SK-N-SH (cell line): Measurements from ENCODE around the gene CTTN. TPM values are rescaled to one million over a fixed set of nuclear protein-coding genes. Genes with fewer than 3 reads are reported as not detected.

Source experiments
- CTCF ChIA-PET: fragments of 300-600, 350-600 bp; formaldehyde crosslinking; extraction: SDS; loops from one replicate; lab custom pipeline; 2021; lab: Yijun Ruan, JAX
- POLR2A ChIA-PET: fragments of 350-600 bp; sonication (Branson Sonifier 250); formaldehyde crosslinking; extraction: SDS; loops from one replicate; lab custom pipeline; 2020; ENCODE audit warnings: antibody characterized with exemption, inconsistent platforms; lab: Yijun Ruan, JAX
- DNase-seq: peaks from one replicate; pipeline ENCODE4 v3.0.0; 2012
- H2AFZ ChIP-seq: fragments of 200-600 bp; sonication (generic); 2 replicates; pipeline ENCODE4 v1.8.1; 2016; ENCODE audit warnings: antibody characterized with exemption, mild to moderate bottlenecking, low read depth
- H3F3A ChIP-seq: fragments of 200-600 bp; sonication (generic); replicated peaks from 2 replicates; pipeline ENCODE3; 2016; ENCODE audit warnings: antibody characterized with exemption, mild to moderate bottlenecking; ENCODE audit not compliant: insufficient read depth
- H3K27ac ChIP-seq, 2 experiments: fragments of 200-500 bp in 1 of 2; fragments of 200-600 bp in 1 of 2; sonication (Bioruptor generic) in 1 of 2; sonication (generic), shearing (Covaris generic) in 1 of 2; 2 replicates each; pipeline versions ENCODE4 v1.5.1 to v1.6.1; 2014 to 2016; ENCODE audit warnings: low read depth in 2 of 2, inconsistent platforms in 1 of 2, low read length in 1 of 2, mild to moderate bottlenecking in 1 of 2, mixed read lengths in 1 of 2
- H3K27me3 ChIP-seq: fragments of 200-600 bp; sonication (generic), shearing (Covaris generic); 2 replicates; pipeline ENCODE4 v1.6.1; 2016; ENCODE audit warnings: mixed run types; ENCODE audit not compliant: insufficient read depth
- H3K36me3 ChIP-seq, 2 experiments: fragments of 200-500 bp in 1 of 2; fragments of 200-600 bp in 1 of 2; sonication (Bioruptor generic) in 1 of 2; sonication (generic) in 1 of 2; replicated peaks in 1 of 2; 2 replicates each; pipeline versions ENCODE3 to v1.5.1; 2014 to 2016; ENCODE audit warnings: low read length in 1 of 2, mild to moderate bottlenecking in 1 of 2; ENCODE audit not compliant: insufficient read depth in 2 of 2, control insufficient read depth in 1 of 2
- H3K4me1 ChIP-seq, 2 experiments: fragments of 200-500 bp in 1 of 2; fragments of 200-600 bp in 1 of 2; sonication (Bioruptor generic) in 1 of 2; sonication (generic), shearing (Covaris generic) in 1 of 2; 2 replicates each; pipeline versions ENCODE4 v1.5.1 to v1.6.1; 2014 to 2016; ENCODE audit warnings: low read depth in 1 of 2, low read length in 1 of 2, mixed run types in 1 of 2; ENCODE audit not compliant: insufficient read depth in 2 of 2, control insufficient read depth in 1 of 2
- H3K4me2 ChIP-seq: fragments of 200-600 bp; sonication (generic), shearing (Covaris generic); 2 replicates; pipeline ENCODE4 v1.6.1; 2017; ENCODE audit warnings: mixed run types
- H3K4me3 ChIP-seq, 2 experiments: fragments of 200-500 bp in 1 of 2; fragments of 200-600 bp in 1 of 2; sonication (Bioruptor generic) in 1 of 2; sonication (generic), shearing (Covaris generic) in 1 of 2; 2 replicates each; pipeline versions ENCODE4 v1.5.1 to v1.8.1; 2014 to 2016; ENCODE audit warnings: low read depth in 2 of 2, inconsistent platforms in 1 of 2, low read length in 1 of 2, mild to moderate bottlenecking in 1 of 2, mixed read lengths in 1 of 2, moderate library complexity in 1 of 2
- H3K79me2 ChIP-seq: fragments of 200-600 bp; sonication (generic); 2 replicates; pipeline ENCODE4 v1.8.1; 2017; ENCODE audit warnings: mild to moderate bottlenecking; ENCODE audit not compliant: insufficient read depth
- H3K9ac ChIP-seq: fragments of 200-600 bp; sonication (generic); 2 replicates; pipeline ENCODE4 v1.6.1; 2017; ENCODE audit warnings: mixed run types
- H3K9me2 ChIP-seq: fragments of 200-600 bp; sonication (generic); 2 replicates; pipeline ENCODE4 v1.6.1; 2017; ENCODE audit warnings: mixed run types
- H3K9me3 ChIP-seq: fragments of 200-600 bp; sonication (generic); 2 replicates; pipeline ENCODE4 v1.6.1; 2017; ENCODE audit warnings: mixed run types, mild to moderate bottlenecking, moderate library complexity
- H4K20me1 ChIP-seq: fragments of 200-600 bp; sonication (generic); 2 replicates; pipeline ENCODE4 v1.6.1; 2017; ENCODE audit warnings: mild to moderate bottlenecking, mixed run types; ENCODE audit not compliant: insufficient read depth
- ELF1 ChIP-seq: IDR thresholded peaks from 2 replicates; pipeline ENCODE4 v1.4.0; 2012
- EP300 ChIP-seq, 2 experiments: IDR thresholded peaks; 2 replicates each; pipeline versions ENCODE4 v1.4.0 to v1.6.1; 2012; ENCODE audit warnings: borderline replicate concordance in 1 of 2, low read depth in 1 of 2, low read length in 1 of 2
- EZH2phosphoT487 ChIP-seq: fragments of 200-600 bp; sonication (generic); IDR thresholded peaks from 2 replicates; pipeline ENCODE4 v1.6.1; 2017; ENCODE audit warnings: low read depth, mixed run types, mild to moderate bottlenecking, antibody characterized with exemption, moderate library complexity, borderline replicate concordance
- FOXJ3 ChIP-seq: sonication (generic); formaldehyde crosslinking; IDR thresholded peaks from 2 replicates; pipeline ENCODE4 v1.5.1; 2020; ENCODE audit warnings: mild to moderate bottlenecking, missing genetic modification reagents
- GABPA ChIP-seq: IDR thresholded peaks from 2 replicates; pipeline ENCODE4 v1.4.0; 2012; ENCODE audit warnings: low read depth, mild to moderate bottlenecking
- IRF3 ChIP-seq: fragments of 150-350 bp; IDR thresholded peaks from 2 replicates; pipeline ENCODE4 v1.6.1; 2016; ENCODE audit warnings: mild to moderate bottlenecking, low read depth, low read length
- MXI1 ChIP-seq: IDR thresholded peaks from 2 replicates; pipeline ENCODE4 v1.6.1; 2012; ENCODE audit warnings: mild to moderate bottlenecking, low read depth, low read length, improper control_type of control experiment
- POLR2AphosphoS5 ChIP-seq: IDR thresholded peaks from 2 replicates; pipeline ENCODE4 v1.6.1; 2012; ENCODE audit warnings: low read depth, low read length
- RAD21 ChIP-seq: IDR thresholded peaks from 2 replicates; pipeline ENCODE4 v1.6.1; 2012; ENCODE audit warnings: mild to moderate bottlenecking, low read length
- RCOR1 ChIP-seq: fragments of 150-350 bp; IDR thresholded peaks from 2 replicates; pipeline ENCODE4 v1.6.1; 2017; ENCODE audit warnings: antibody characterized with exemption, low read length
- SMC3 ChIP-seq: IDR thresholded peaks from 2 replicates; pipeline ENCODE4 v1.6.1; 2012; ENCODE audit warnings: low read depth, low read length, improper control_type of control experiment
- TAF1 ChIP-seq: IDR thresholded peaks from 2 replicates; pipeline ENCODE4 v1.6.1; 2012; ENCODE audit warnings: low read depth, mild to moderate bottlenecking, low read length, moderate library complexity, borderline replicate concordance
- TEAD4 ChIP-seq: IDR thresholded peaks from 2 replicates; pipeline ENCODE4 v1.4.0; 2012; ENCODE audit warnings: mild to moderate bottlenecking, borderline replicate concordance; ENCODE audit not compliant: insufficient read depth
- USF1 ChIP-seq: IDR thresholded peaks from 2 replicates; pipeline ENCODE4 v1.4.0; 2012; ENCODE audit warnings: low read depth, borderline replicate concordance
- YY1 ChIP-seq: IDR thresholded peaks from 2 replicates; pipeline ENCODE4 v1.4.0; 2012; ENCODE audit warnings: low read depth, mild to moderate bottlenecking
- WGBS: methylation state at CpG from one replicate; pipeline ENCODE4 v1.1.6; 2017; ENCODE audit warnings: low lambda C conversion rate; 5-methylcytosine and 5-hydroxymethylcytosine counted together
- polyA plus RNA-seq, 3 experiments: library from polyadenylated mRNA; depleted of rRNA; stranded (reverse); fragments of >200 nt; gene quantifications; 2 replicates each; pipeline ENCODE4 v1.2.3, GENCODE V29; 2012
- TF ChIP-seq, protein P1 (sequence below): IDR thresholded peaks from 2 replicates; pipeline ENCODE4 v1.6.1; 2012; ENCODE audit warnings: mild to moderate bottlenecking, low read depth, low read length, moderate library complexity
- TF ChIP-seq, protein P2 (sequence below): IDR thresholded peaks from 2 replicates; pipeline ENCODE4; 2012
- TF ChIP-seq, protein P3 (sequence below): fragments of 150-350 bp; IDR thresholded peaks from 2 replicates; pipeline ENCODE4 v1.6.1; 2017; ENCODE audit warnings: antibody characterized with exemption, low read length, low read depth, borderline replicate concordance

The CTTN gene
- polyA plus RNA-seq, 1 of the 3 experiments (the other 2 are of a cell fraction): 243 TPM

DNA sequence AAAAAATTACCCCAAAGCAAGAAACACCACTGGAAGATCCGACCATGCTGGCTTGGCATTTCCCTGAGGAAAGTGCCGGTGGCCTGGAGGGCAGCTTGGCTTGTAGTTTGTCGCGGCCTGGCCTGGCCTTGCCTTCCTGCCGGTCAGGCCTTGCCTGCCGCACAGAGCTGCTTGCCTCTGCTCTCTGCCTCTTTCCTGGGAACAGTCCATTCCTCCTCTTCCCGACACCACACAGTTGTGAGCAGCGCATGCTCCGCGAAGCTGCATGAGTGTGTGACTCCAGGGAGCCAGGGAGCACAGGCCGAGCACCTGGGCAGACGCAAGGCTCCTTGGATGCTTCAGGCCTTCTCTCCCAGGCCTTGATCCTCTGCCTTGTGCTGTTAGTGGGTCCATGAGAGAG is 19.8 kb downstream of the CTTN start:
- Histone ChIP-seq H3K9me3 (no peaks in the 10 kb centered on the region), H3F3A (peaks cover 15% of the 10 kb centered on the region), H3K36me3 (peaks cover 67 to 85% of the 10 kb centered on the region in 2 experiments), H3K4me1 (no peaks in the 10 kb centered on the region; a peak in 1 of 4 replicates), H2AFZ (no peak overlapping the region), H4K20me1 (peaks cover 63% of the 10 kb centered on the region), H3K4me2 (no peak overlapping the region)
- DNase-seq: no peak
- CTCF ChIA-PET: interaction anchor here (1.3 kb wide), 1 partner anchor 10 kb away, joined by 4 read pairs; no protein-coding TSS in a partner anchor
- no peak for TF ChIP-seq TEAD4
- TF ChIP-seq SMC3: no peak
- TF ChIP-seq, all 33 proteins: peak for 0
- Histone ChIP-seq H3K79me2 (peaks cover 60% of the 10 kb centered on the region), H3K9me2 (no peaks in the 10 kb centered on the region), H3K27me3 (no peaks in the 10 kb centered on the region), H3K27ac (no peak overlapping the region; a peak in 1 of 4 replicates), H3K9ac (no peak overlapping the region), H3K4me3 (no peak overlapping the region)
- POLR2A ChIA-PET: no interaction called here
- 88% methylated on average over 11 of the region's 12 CpGs for WGBS

- Histone ChIP-seq H4K20me1 (peaks cover 70% of the 10 kb centered on the region), H3K36me3 (peaks cover 68 to 85% of the 10 kb centered on the region in 2 experiments), H3K27ac (peak overlapping the region in 1 of 2 experiments; percentile 44; a peak in 2 of 4 replicates), H3F3A (peaks cover 12% of the 10 kb centered on the region), H3K4me1 (no peaks in the 10 kb centered on the region; a peak in 1 of 4 replicates), H3K4me2 (no peak overlapping the region), H3K27me3 (no peaks in the 10 kb centered on the region), H3K4me3 (no peak overlapping the region), H3K79me2 (peaks cover 55% of the 10 kb centered on the region), H3K9me2 (no peaks in the 10 kb centered on the region), H3K9ac (no peak overlapping the region), H2AFZ (no peak overlapping the region), H3K9me3 (no peaks in the 10 kb centered on the region)
- no peak for TF ChIP-seq RAD21
- TF ChIP-seq RCOR1: no peak
- no peak for TF ChIP-seq TAF1
- no peak for TF ChIP-seq EP300 (IDR thresholded peaks at IDR 0.05; ENCODE audit: borderline replicate concordance in 1 of 2, low read depth in 1 of 2, low read length in 1 of 2)
- no peak for TF ChIP-seq GABPA
- TF ChIP-seq, protein P1, sequence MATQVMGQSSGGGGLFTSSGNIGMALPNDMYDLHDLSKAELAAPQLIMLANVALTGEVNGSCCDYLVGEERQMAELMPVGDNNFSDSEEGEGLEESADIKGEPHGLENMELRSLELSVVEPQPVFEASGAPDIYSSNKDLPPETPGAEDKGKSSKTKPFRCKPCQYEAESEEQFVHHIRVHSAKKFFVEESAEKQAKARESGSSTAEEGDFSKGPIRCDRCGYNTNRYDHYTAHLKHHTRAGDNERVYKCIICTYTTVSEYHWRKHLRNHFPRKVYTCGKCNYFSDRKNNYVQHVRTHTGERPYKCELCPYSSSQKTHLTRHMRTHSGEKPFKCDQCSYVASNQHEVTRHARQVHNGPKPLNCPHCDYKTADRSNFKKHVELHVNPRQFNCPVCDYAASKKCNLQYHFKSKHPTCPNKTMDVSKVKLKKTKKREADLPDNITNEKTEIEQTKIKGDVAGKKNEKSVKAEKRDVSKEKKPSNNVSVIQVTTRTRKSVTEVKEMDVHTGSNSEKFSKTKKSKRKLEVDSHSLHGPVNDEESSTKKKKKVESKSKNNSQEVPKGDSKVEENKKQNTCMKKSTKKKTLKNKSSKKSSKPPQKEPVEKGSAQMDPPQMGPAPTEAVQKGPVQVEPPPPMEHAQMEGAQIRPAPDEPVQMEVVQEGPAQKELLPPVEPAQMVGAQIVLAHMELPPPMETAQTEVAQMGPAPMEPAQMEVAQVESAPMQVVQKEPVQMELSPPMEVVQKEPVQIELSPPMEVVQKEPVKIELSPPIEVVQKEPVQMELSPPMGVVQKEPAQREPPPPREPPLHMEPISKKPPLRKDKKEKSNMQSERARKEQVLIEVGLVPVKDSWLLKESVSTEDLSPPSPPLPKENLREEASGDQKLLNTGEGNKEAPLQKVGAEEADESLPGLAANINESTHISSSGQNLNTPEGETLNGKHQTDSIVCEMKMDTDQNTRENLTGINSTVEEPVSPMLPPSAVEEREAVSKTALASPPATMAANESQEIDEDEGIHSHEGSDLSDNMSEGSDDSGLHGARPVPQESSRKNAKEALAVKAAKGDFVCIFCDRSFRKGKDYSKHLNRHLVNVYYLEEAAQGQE: no peak
- no peak for TF ChIP-seq ELF1
- no peak for TF ChIP-seq YY1
- no peak for TF ChIP-seq TEAD4
- TF ChIP-seq FOXJ3 (CRISPR knock-in tag): no peak
- no peak for TF ChIP-seq POLR2AphosphoS5
- TF ChIP-seq, protein P2, sequence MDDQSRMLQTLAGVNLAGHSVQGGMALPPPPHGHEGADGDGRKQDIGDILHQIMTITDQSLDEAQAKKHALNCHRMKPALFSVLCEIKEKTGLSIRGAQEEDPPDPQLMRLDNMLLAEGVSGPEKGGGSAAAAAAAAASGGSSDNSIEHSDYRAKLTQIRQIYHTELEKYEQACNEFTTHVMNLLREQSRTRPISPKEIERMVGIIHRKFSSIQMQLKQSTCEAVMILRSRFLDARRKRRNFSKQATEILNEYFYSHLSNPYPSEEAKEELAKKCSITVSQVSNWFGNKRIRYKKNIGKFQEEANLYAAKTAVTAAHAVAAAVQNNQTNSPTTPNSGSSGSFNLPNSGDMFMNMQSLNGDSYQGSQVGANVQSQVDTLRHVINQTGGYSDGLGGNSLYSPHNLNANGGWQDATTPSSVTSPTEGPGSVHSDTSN: no peak
- TF ChIP-seq EZH2phosphoT487: no peak
- no peak for TF ChIP-seq IRF3
- TF ChIP-seq MXI1: no peak
- TF ChIP-seq, protein P3, sequence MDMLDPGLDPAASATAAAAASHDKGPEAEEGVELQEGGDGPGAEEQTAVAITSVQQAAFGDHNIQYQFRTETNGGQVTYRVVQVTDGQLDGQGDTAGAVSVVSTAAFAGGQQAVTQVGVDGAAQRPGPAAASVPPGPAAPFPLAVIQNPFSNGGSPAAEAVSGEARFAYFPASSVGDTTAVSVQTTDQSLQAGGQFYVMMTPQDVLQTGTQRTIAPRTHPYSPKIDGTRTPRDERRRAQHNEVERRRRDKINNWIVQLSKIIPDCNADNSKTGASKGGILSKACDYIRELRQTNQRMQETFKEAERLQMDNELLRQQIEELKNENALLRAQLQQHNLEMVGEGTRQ: no peak
- TF ChIP-seq USF1: no peak
- POLR2A ChIA-PET: no interaction called here
- WGBS: 91% methylated on average over 17 of the region's 17 CpGs
- CTCF ChIA-PET: no interaction called here
- DNase-seq: no peak
These were observed 21.1 kb downstream of the CTTN start for GRCh38 chr11:70419307-70420007.
